ENCODE measurements around the gene THBS2.

DNA sequence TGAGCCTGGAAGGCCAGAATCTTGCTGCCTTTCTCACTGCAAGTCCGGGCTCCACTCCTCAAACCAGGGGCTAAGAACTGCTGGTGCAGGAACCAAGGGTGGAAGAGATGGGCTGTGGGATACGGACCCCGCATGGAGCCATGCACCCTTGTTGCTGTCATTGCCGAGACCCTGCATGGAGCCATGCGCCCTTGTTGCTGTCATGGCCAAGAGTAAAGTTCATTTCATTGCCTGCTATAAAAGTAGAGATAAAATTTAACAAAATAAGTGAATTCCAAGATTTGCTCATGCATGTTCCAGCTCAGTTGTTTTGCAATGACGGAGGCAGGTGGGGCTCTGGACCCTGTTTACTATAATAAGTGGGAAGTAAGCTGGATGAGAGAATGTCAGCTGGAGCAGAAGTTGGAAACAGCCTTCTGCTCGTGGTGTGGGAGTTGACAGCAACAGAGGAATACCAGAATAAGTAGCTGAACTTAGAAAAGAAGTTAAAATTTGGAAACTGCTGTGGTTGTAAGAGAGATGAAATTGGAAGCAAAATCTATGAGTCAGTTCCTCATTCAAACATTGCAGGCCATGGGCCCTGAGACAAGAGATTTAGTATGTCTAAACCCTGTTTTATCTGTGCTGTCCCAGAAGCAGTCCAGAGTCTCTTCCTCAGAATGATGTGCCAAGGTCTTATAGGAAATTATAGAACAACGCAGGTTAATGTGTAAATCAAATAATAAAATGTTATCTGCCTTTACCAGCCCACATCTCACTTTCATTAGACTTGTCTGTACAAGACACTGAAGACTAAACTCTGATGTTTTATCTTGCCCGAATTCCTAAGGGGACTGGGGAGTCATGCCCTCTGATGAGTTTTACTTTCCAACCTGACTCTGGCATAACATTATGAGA, 15.8 kb upstream of the THBS2 start:
- TF ChIP-seq, protein P1, sequence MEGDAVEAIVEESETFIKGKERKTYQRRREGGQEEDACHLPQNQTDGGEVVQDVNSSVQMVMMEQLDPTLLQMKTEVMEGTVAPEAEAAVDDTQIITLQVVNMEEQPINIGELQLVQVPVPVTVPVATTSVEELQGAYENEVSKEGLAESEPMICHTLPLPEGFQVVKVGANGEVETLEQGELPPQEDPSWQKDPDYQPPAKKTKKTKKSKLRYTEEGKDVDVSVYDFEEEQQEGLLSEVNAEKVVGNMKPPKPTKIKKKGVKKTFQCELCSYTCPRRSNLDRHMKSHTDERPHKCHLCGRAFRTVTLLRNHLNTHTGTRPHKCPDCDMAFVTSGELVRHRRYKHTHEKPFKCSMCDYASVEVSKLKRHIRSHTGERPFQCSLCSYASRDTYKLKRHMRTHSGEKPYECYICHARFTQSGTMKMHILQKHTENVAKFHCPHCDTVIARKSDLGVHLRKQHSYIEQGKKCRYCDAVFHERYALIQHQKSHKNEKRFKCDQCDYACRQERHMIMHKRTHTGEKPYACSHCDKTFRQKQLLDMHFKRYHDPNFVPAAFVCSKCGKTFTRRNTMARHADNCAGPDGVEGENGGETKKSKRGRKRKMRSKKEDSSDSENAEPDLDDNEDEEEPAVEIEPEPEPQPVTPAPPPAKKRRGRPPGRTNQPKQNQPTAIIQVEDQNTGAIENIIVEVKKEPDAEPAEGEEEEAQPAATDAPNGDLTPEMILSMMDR (IDR thresholded peaks at IDR 0.05) = no peak
- TF ChIP-seq POLR2A (IDR thresholded peaks at IDR 0.05) = no peak
